ENCODE data around the gene NPVF. TPM values are rescaled to one million over a fixed set of nuclear protein-coding genes. Genes with fewer than 3 reads are reported as not detected.

NPVF gene
- total RNA-seq, 6 experiments from 2014 or later: not detected

- intact Hi-C loops (cut with DNase I): loop anchor here in 1 of 2 donors (5.0 kb wide), 2 partner anchors 132 to 307 kb away; no protein-coding TSS in a partner anchor
Measured at GRCh38 chr7:25255611-25256332, 27.5 kb upstream of the NPVF start.

DNA sequence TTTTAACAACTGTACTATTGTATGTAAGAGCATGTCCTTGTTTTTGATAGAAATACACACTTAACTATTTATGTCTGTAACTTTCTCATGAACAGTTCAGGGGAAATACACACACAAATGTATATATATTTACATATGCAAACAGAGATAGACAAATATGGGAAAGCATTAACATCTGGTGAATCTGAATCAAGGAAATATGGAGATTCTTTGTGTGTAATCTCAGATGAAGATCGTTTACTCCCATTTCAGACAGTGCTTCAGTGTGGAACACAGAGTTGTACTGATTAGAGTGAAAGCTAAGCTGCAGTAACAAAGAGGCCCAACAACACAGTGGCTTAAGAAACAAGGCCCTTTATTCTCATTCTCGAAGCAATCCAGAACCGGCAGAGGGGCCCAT, 26.3 kb upstream of the NPVF start:
- DNase-seq (no peak), ATAC-seq (no peak)
- 68% methylated on average over 3 of the region's 3 CpGs for WGBS (ENCODE audit: insufficient coverage, low coverage, low lambda C conversion rate, missing lambda C conversion rate)
- Histone ChIP-seq H3K4me1 (peaks cover 0 to 8% (median 0%) of the 10 kb centered on the region in 4 donors), H3K36me3 (no peaks in the 10 kb centered on the region), H3K27ac (no peak overlapping the region), H3K27me3 (no peaks in the 10 kb centered on the region), H3K4me3 (no peak overlapping the region), H3K9me3 (no peaks in the 10 kb centered on the region)
- TF ChIP-seq POLR2A (IDR thresholded peaks at IDR 0.05) (no peak), CTCF (IDR thresholded peaks at IDR 0.05) (no peak)
- intact Hi-C loops (cut with DNase I): loop anchor here in 1 of 2 donors (5.0 kb wide), 2 partner anchors 133 to 308 kb away; no protein-coding TSS in a partner anchor

More at GRCh38 chr7:25255611-25256332, 27.5 kb upstream of the NPVF start:
- no peaks in the 10 kb centered on the region for H3K9me3 ChIP-seq
- H3K27ac ChIP-seq: no peak overlapping the region
- no peaks in the 10 kb centered on the region for H3K36me3 ChIP-seq
- no peaks in the 10 kb centered on the region for H3K27me3 ChIP-seq
- no peak overlapping the region for H3K4me3 ChIP-seq
- DNase-seq (no peak), ATAC-seq (no peak)
- TF ChIP-seq CTCF (IDR thresholded peaks at IDR 0.05): no peak
- no peak for TF ChIP-seq POLR2A (IDR thresholded peaks at IDR 0.05)
- WGBS (ENCODE audit: insufficient coverage, low coverage, low lambda C conversion rate, missing lambda C conversion rate): 79% methylated on average over 5 of the region's 7 CpGs
- H3K4me1 ChIP-seq: no peaks in the 10 kb centered on the region

- ATAC-seq (no peak), DNase-seq (no peak)
- Histone ChIP-seq H3K4me1 (peaks cover 0 to 12% (median 0%) of the 10 kb centered on the region in 4 donors), H3K27ac (no peak overlapping the region), H3K4me3 (no peak overlapping the region), H3K27me3 (no peaks in the 10 kb centered on the region), H3K36me3 (no peaks in the 10 kb centered on the region), H3K9me3 (no peaks in the 10 kb centered on the region)
- TF ChIP-seq CTCF (IDR thresholded peaks at IDR 0.05): no peak
- no peak for TF ChIP-seq POLR2A (IDR thresholded peaks at IDR 0.05)
- intact Hi-C loops (cut with DNase I): no loop called here
- 90% methylated on average over 1 of the region's 1 CpG for WGBS (ENCODE audit: insufficient coverage, low coverage, low lambda C conversion rate, missing lambda C conversion rate)
Measured at GRCh38 chr7:25253714-25254113, 25.4 kb upstream of the NPVF start.

DNA sequence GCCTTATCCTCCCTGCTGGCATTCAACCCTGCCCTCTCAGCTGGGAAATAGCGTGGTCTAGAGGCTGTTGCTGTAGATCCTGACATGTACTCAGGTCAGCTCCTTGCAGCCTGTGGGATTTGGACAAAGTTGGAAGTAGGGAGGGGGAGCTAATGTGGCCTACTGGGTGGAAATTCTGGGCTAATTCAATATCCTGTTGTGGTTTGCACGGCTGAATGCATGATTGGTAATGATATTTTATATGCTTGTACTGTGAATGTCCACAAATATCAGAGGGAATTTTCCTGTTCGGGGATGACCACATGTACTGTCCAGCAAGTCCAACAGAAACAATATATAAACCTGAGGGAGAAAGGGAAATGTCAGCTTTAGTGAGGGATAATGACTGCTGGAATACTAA, 22.1 kb upstream of the NPVF start:
- ATAC-seq: peak; percentile 12 to 32 (median 26)
- Histone ChIP-seq H3K9me3 (no peaks in the 10 kb centered on the region), H3K27ac (peak overlapping the region in 1 of 3 donors; percentile 56), H3K27me3 (no peaks in the 10 kb centered on the region), H3K4me1 (peaks cover 0 to 12% (median 0%) of the 10 kb centered on the region in 4 donors), H3K36me3 (no peaks in the 10 kb centered on the region), H3K4me3 (no peak overlapping the region)
- TF ChIP-seq CTCF (IDR thresholded peaks at IDR 0.05): no peak
- no peak for TF ChIP-seq POLR2A (IDR thresholded peaks at IDR 0.05)
- intact Hi-C loops (cut with DNase I): no loop called here
- no peak for DNase-seq
- WGBS (ENCODE audit: insufficient coverage, low coverage, low lambda C conversion rate, missing lambda C conversion rate): 75% methylated on average over 3 of the region's 3 CpGs
